CD4-positive, alpha-beta T cell treated with Interleukin-2 at 100 ng/mL for 4 hours (primary cell): Measurements from ENCODE around the gene MPC1.
A peak's percentile ranks its signal among the peaks of the same experiment; 100 is the strongest.
"Not testable (repeated sequence)": the region's sequence is repeated elsewhere in the genome, so short reads cannot be mapped to it uniquely, and the experiment has no call there.

Experiments used
- DNase-seq: peaks from one replicate; pipeline ENCODE4 v3.0.0-alpha.2; 2020; ENCODE audit warnings: low spot score

Gene MPC1

DNA sequence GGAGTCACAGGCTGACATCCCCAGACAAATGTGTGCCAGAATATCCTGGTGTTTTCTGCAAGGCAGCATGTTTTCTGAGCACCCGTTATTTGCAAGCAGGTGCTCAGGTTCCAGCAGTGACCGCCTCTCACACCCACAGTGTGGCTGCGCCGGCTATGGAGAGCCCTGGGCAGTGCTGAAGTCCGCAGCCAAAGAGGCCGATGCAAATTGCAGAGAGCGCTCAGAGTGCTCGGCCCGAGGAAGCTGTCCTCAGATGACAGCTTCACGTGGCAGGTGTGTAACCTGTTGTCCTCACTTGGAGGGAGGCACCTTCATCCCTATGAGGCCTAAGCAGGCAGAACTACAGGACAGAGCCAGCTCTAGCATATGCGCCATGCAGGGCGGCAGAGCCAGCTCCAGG, 23.5 kb upstream of the MPC1 start:
- no peak for DNase-seq

DNA sequence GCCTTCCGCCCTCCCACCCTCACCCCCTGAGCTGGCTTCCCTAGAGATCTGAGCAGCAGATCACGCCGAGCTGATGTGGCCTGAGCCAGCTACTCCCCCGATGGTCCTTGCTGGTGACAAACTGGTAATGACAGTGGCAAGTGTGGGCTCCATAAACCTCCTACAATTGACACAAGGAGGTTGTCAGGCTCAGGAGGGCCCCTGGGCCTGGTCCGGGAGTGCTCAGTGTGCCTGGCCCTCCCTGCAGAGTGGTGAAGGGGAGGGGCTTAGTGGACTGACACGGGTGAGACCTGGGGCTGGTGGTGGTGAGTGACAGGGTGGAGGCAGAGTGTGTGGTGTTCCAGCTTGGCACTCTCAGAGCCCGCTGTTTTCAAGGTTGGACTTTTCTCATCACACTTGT, 22.6 kb upstream of the MPC1 start:
- no peak for DNase-seq

DNA sequence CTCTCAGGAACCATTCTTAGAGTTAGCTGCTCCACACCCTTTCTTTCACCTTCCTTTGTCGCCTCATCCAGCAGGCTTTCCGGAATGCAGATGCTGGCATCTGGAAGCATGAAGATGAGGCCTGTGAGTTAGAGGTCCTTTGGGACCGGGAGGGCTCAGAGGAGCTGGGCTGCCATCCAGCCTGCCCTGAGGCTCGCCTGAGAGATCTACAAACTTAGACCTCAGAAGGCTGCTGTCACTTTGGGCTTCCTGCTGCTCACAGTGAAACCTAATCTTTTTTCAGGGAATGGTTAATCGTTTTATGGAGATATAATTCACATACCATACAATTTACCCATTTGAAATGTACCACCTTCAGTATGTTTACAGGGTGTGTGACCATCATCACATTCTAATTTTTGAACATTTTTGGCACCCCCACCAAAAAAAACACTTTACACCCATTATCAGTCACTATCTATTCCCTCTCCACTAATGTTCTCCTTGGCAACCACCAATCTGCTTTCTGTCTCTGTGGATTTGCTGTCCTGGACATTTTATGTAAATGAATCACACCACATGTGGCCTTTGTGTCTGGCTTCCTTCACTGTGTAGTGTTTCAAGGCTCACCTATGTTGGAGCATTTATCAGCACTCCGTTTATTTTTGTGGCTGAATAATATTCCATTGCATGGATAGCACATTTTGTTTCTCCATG, 20.0 kb upstream of the MPC1 start:
- no peak for DNase-seq

DNA sequence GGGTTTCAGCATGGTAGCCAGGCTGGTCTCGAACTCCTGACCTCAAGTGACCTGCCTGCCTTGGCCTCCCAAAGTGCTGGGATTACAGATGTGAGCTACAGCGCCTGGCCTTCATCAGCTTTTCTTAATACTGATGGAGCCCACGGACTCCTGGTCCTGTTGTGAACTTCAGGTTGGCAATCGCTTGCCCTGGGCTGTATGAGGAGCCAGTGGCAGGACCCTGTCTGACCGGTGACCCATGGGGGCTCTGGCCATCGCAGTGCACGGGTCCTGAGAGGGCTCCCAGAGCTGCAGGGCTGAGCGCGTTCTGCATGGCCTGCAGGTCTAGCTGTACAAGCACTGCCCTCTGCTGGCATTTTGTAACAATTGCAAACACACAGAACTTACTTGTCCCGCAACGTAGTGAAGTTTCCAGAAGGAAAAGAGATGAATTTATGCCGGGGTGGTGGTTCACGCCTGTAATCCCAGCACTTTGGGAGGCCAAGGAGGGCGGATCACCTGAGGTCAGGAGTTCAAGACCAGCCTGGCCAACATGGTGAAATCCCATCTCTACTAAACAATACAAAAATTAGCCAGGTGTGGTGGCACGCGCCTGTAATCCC, 18.0 kb upstream of the MPC1 start:
- peak; percentile 73 for DNase-seq

DNA sequence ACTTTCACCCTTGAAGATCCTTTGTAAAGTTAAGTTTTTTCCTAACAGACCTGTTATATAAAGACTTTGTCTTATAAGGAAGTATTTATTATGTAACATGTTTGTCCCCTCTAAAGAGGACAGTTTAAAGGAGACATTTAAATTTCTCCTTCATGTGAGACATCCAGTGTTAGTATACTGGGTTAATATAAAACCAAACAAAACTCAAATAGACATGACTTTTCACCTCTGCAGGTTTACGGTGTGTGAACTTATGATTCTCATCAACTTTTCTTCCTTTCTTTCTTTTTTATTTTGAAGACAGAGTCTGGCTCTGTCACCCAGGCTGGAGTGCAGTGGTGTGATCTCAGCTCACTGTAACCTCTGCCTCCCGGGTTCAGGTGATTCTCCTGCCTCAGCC, 17.4 kb upstream of the MPC1 start:
- DNase-seq, result no peak

DNA sequence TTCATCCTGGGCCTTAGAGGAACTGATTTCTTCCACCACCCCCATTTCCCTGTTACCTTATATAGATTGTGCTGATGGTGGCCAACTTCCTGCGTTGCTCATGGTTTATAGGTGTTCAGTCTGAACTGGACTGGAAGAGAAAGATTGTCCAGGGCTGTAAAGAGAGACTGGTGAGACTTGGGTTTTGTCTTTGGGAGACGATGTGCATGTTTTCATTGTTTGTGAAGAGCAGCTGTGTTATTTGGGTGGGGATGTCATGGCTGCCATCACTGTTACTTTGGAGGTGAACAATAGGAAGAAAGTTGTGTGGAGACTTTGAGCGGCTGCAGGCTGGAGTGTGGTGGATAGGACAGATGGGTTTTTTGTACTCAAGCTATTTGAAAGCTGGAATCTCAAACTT, 15.6 kb upstream of the MPC1 start:
- DNase-seq, result no peak

DNA sequence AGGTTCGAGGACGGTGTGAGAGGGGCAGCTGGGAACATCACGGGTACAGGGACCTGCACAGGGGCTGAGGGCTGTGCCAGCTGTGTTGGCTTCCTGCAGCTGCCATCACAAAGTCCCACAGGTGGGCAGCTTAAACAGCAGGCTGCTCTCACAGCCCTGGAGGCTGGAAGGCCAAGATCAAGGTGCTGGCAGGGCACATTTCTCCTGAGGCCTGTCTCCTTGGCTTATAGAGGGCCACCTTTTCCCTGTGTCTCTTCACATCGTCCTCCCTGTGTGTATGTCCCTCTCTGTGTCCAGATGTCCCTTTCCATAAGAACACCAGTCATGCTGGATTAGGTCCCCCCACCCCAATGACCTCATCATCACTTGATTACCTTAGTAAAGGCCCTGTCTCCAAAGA, 15.1 kb upstream of the MPC1 start:
- no peak for DNase-seq

DNA sequence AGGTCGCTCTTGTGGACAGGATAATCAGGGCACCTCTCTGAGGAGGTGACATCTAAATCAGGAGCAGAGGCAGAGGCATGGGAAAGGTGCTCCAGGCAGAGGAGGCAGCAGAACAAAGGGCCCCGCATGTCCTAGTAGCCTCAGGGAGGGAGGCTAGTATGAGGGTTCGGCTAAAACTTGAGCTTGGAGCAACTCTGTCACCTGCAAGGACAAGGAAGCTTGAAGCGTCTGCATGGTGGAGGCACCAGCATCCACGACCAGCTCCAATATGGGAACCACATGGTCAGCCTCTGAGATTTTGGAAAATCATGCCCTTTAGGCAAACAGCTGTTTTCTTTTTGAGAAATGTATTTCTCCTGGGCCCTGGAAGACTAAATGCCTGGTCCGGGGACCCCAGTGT, 13.0 kb upstream of the MPC1 start:
- DNase-seq, result no peak

DNA sequence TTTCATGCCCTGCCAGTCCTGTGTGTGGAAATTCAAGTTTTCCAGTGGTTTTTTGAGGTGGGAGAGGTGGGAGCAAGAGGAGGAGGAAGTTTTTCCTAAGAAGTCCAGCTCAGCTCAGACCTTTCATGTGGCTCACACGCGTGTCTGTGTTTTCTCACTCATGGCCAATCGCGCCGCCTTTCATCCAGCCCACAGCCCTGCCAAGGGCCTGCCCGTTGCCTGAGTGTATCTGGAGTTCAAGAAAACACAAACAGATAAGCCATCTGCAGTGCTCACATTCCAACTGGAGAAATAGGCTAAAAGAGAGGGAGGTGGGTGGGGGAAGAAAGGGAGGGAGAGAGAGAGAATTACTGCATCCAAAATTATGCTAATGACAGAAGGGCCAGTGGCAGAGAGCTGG, 12.6 kb upstream of the MPC1 start:
- DNase-seq, result no peak

DNA sequence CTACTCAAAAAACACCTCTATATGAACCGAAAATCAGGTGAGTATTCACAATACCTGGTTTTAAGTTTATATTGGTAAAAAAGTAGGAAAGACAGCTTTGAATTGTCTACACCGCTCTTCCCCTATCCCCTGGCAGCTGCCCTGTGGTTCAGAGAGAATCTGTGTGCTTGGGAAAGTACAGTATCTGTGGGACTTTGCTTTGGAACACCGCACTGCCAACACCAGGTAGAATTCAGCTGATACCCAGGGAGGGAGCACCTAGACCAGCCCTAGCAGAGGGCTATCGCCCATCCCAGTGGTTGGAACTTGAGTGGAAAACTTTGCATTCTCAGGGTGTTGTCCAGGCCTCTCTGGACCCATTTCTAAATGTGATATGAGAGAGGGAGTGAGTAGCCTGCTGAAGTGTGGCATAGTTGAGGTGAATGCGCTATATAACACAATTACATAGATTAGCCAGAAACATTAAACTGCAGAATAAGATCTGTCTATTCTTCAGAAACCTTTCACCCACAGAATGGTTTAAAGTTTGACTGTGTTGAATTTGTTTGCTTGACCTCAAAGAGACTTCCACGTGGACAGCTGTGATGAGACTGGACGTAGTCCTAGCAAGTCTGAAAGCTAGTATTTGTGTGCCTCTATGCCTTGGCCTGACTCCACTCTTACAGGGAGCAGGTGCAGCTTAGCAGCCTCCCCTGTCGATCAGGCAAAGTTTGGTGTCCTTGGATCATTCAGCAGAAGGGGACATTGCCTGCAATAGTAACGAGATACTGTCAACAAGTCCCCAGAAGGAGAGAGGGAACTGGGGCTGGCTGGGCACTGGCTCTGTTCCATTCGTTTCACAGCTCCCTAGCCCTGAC, 11.5 kb upstream of the MPC1 start:
- no peak for DNase-seq

DNA sequence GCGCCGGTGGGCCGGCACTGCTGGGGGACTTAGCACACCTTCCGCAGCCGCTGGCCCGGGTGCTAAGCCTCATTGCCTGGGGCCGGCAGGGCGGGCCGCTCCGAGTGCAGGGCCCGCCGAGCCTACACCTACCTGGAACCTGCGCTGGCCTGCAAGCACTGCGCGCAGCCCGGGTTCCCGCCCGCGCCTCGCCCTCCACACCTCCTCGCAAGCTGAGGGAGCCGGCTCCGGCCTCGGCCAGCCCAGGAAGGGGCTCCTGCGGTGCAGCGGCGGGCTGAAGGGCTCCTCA, 10.7 kb upstream of the MPC1 start:
- DNase-seq, result no peak

DNA sequence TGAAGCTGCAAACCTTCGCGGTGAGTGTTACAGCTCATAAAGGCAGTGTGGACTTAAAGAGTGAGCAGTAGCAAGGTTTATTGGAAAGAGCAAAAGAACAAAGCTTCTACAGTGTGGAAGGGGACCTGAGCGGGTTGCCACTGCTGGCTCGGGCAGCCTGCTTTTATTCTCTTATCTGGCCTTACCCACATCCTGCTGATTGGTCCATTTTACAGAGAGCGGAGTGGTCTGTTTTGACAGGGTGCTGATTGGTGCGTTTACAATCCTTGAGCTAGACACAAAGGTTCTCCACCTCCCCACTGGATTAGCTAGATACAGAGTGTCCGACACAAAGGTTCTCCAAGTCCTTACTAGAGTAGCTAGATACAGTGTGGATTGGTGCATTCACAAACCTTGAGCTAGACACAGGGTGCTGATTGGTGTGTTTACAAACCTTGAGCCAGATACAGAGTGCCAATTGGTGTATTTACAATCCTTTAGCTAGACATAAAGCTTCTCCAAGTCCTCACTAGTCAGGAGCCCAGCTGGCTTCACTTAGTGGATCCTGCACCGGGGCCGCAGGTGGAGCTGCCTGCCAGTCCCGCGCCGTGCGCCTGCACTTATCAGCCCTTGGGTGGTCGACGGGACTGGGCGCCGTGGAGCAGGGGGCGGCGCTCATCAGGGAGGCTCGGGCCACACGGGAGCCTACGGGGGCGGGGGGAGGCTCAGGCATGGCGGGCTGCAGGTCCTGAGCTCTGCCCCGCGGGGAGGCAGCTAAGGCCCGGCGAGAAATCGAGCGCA, 10.2 kb upstream of the MPC1 start:
- DNase-seq, result not testable (repeated sequence)

DNA sequence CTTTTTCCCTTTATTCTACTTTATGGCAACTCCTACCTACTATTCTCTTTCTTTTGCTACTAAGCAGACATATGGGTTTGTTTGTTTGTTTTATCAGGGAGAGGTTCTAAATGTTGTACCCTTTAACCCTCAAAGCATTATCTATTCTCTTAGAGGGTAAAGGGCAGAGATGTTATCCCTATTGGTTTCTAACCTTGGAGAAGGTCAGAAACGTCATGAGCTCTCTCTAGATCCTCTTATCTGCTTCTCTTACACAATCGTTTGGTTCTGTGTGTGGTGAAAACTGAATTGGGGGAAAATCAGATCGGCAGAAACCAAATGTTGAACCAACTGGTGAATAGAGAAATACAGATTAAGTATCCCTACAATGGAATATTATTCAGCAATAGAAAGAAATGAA, 6.4 kb upstream of the MPC1 start:
- no peak for DNase-seq

DNA sequence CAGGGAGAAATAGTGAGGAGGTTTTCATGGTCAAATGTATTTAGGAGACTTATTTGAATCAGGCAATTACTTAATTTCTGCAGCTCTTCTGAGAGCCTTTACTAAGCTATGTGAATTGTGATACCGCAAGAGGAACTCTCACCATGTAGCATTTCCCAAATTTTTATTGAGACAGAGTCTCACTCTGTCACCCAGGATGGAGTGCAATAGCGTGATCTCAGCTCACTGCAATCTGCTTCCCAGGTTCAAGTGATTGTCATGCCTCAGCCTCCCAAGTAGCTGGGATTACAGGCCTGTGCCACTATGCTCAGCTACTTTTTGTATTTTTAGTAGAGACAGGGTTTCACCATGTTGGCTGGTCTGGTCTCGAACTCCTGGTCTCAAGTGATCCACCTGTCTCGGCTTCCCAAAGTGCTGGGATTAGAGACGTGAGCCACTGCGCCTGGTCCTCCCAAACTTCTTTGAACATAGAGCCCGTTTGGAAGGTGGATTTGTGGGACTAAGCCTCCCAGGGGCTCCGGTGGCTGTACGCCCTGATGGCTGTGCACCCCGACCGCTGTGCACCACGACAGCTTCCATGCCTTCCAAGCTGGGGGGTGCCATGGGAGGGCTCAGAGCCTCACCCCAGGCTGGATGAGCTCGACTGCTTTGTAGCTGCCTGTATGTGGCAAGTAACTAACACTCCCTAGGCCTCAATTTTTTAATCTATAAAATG, 5.7 kb upstream of the MPC1 start:
- DNase-seq, result no peak

DNA sequence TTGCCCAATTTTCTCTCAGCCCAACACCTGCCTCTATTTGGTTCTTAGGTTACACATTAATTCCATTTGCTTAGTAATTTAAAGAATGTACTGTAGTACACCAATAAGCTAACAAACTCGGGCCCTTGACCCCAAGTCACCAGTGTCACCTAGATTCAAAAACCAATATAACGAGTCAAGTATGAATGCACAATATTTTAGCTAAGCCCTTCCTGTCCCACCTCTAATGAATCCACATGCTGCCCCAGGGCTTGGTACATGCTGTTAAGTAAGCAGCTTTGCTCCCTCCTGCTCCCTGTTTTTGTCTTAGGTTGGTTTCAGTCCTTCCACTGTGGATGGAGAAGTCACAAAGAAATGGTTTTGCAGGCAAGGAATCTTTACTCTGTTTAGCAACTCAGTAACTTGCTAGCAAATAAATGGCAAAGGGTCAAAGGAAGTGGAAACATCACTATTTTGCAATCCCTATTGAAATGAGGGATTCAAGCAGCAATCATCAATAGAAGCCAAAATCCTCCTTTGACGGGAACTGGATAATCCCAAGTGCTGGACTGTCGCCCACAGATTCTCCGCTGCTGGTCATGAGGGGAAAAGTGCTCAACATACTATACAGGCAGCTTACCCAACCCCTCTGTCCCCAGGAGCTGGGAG, 5.0 kb upstream of the MPC1 start:
- no peak for DNase-seq

DNA sequence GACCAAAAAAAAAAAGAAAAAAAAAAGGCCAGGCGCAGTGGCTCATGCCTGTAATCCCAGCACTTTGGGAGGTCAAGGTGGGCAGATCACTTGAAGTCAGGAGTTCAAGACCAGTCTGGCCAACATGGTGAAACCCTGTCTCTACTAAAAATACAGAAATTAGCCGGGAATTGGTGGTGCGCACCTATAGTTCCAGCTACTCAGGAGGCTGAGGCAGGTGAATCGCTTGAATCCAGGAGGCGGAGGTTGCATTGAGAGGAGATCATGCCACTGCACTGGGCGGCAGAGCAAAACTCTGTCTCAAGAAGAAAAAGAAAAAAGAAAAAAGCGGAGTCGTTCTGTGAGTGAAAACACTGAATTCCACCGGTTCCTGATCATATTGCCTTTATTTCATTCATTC, 4.4 kb upstream of the MPC1 start:
- DNase-seq, result not testable (repeated sequence)

DNA sequence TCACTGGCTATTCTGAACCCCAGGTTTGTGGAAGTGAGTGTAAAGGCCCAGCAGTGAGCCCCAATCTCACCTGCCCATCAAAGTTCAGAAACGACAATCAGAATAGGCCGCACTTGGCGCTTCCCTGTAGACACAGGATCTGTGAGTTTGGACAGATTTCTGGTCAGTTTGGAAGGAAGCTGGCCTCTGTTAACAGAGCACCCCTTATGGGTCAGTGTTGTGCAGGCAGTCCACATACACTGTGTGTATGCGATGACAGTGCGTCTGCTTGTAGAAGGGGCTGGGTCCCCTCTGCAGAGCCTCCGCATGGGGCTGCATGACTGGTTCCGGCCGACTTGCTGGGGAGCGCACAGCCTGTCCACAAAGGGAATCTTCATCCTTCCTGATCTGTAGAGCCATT, 3.4 kb upstream of the MPC1 start:
- no peak for DNase-seq

DNA sequence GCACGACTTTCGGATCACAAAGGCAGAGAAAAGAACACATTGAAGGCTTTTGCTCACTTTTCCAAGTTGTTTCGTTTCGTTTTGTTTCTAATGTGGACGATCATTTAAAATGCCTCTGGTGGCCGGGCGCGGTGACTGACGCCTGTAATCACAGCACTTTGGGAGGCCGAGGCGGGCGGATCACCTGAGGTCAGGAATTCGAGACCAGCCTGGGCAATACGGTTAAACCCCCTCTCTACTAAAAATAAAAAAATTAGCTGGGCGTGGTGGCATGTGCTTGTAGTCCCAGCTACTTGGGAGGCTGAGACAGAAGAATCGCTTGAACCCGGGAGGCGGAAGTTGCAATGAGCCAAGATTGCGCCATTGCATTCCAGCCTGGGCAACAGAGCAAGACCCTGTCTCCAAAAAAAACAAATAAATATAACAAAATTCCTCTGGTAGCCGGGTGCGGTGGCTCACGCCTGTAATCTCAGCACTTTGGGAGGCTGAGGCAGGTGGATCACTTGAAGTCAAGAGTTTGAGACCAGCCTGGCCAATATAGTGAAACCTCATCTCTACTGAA, 1.1 kb upstream of the MPC1 start:
- DNase-seq, result peak; percentile 32

DNA sequence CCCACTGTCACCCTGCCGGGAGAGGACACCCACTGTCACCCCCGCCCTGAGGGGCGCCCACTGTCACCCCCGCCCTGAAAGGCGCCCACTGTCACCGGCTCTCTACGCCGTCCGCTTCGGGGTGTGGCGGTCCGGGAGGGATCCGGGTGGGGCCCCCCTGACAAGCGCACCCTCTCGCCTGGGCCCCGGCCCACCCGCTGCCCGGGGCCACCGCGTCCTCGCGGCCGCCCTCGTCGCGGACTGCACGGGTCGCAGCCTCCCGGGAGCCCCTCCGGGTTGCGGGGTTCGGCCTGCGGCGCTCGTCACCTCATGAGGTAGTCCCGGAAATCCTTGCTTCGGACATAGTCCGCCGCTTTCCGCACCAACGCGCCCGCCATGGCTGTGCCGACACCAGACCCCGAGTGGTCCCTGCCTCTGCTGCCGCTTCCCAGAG, 224 bp downstream of the MPC1 start:
- DNase-seq, result no peak

DNA sequence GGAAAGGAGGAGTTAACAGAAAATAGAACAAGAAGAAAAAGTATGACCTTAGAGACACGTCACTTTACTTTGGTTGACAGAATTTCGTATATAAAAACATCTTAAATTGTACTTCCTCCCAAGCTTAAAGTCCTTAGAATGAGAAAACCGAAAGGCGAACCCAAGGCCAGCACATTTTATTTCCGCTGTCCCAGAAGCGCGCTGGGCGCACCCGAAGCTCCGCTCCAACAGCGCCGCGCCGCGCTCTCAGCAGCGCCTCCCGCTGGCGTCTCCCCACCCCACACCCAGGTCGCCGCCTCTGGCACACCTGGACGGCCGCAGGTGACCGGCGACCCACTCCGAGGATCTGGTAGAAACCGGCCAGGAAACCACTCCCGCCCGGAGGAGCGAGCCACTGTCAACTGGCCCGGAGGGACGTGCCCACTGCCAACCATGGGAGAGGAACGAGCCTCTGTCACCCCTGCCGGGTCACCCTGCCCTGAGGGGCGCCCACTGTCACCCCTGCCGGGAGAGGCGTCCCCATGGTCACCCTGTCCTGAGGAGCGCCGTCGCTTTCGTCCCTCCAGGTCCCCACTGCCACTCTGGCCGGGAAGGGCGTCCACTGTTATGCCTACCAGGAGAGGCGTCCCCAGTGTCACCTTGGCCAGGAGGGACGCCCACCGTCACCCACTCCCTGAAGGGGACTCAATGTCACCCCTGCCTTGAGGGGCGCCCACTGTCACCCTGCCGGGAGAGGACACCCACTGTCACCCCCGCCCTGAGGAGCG, 824 bp downstream of the MPC1 start:
- DNase-seq, result peak; percentile 61

DNA sequence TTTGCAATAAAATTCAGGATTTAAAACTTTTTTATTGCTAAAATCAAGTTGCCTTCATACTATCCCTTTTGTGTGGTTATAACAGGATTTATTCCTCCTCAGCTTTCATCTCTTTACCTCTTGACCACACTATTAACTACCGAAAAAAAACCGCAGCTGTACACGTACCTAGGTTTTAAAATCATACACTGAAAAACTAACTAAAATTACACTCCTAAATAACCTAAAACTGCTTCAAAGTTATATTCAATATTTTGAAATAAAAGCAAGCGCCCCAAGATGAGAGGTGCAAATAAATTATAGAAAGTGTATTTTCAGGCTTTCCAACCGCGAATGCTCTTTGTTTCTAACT, 1.4 kb downstream of the MPC1 start:
- no peak for DNase-seq
